Panc1 (cell line): ENCODE results near the gene MYO16. TPM values are rescaled to one million over a fixed set of nuclear protein-coding genes. Genes with fewer than 3 reads are reported as not detected.

ENCODE experiments used
- ATAC-seq: fragments of 200-7000 bp; cut with Tn5 transposase; 2 replicates; pipeline ENCODE4 v1.9.1; 2020; ENCODE audit warnings: mild to moderate bottlenecking, moderate library complexity
- BruUV-seq: library from RNA; stranded (reverse); fragments of 400-500 nt; replicated peaks from 2 replicates; lab custom pipeline; 2021; lab: Mats Ljungman, UMichigan
- CTCF ChIA-PET: fragments of 300-600 bp; sonication (Branson Sonifier 250); formaldehyde crosslinking; loops from one replicate; lab custom pipeline; 2022; ENCODE audit warnings: antibody characterized with exemption; lab: Charles Lee
- POLR2A ChIA-PET: fragments of 300-600 bp; sonication (Branson Sonifier 250); formaldehyde crosslinking; loops from one replicate; lab custom pipeline; 2022; ENCODE audit warnings: antibody characterized with exemption; lab: Charles Lee
- DNase-seq: peaks from one replicate; pipeline ENCODE4 v3.0.0-alpha.2; 2010; ENCODE audit warnings: low read depth, low spot score
- H3K27ac ChIP-seq: 2 replicates; pipeline ENCODE4 v1.5.1; 2011; ENCODE audit warnings: mild to moderate bottlenecking, low read length, inconsistent platforms
- H3K27me3 ChIP-seq: fragments of 200-500 bp; sonication (Bioruptor generic); 2 replicates; pipeline ENCODE4 v1.6.0; 2014; ENCODE audit warnings: low read length, inconsistent platforms; ENCODE audit not compliant: control insufficient read depth, insufficient read depth
- H3K36me3 ChIP-seq: fragments of 200-500 bp; sonication (Bioruptor generic); 2 replicates; pipeline ENCODE4 v1.5.1; 2014; ENCODE audit warnings: inconsistent platforms, mild to moderate bottlenecking, low read length, moderate library complexity; ENCODE audit not compliant: control insufficient read depth, insufficient read depth
- H3K4me1 ChIP-seq: 2 replicates; pipeline ENCODE4 v1.5.1; 2011; ENCODE audit warnings: inconsistent platforms, mild to moderate bottlenecking, low read length, moderate library complexity; ENCODE audit not compliant: control insufficient read depth, insufficient read depth
- H3K4me3 ChIP-seq, 2 experiments: 2 replicates each; pipeline ENCODE4 v1.5.1; 2011 to 2012; ENCODE audit warnings: low read depth in 2 of 2, low read length in 2 of 2, mild to moderate bottlenecking in 2 of 2, inconsistent platforms in 1 of 2, moderate library complexity in 1 of 2
- H3K9me3 ChIP-seq: fragments of 200-500 bp; sonication (Bioruptor generic); 2 replicates; pipeline ENCODE4 v1.5.1; 2014; ENCODE audit warnings: low read depth, mild to moderate bottlenecking, inconsistent platforms, low read length, moderate library complexity; ENCODE audit not compliant: control insufficient read depth, insufficient read depth
- POLR2AphosphoS5 ChIP-seq: IDR thresholded peaks from 2 replicates; pipeline ENCODE4 v1.6.1; 2012; ENCODE audit warnings: mild to moderate bottlenecking, low read depth, low read length, moderate library complexity
- REST ChIP-seq, 2 experiments: IDR thresholded peaks; 2 replicates each; pipeline ENCODE4 v1.6.1; 2011 to 2012; ENCODE audit warnings: low read depth in 2 of 2, control low read depth in 1 of 2, low read length in 1 of 2, mild to moderate bottlenecking in 1 of 2, moderate library complexity in 1 of 2; ENCODE audit not compliant: insufficient read depth in 1 of 2
- SIN3A ChIP-seq: IDR thresholded peaks from 2 replicates; pipeline ENCODE4 v1.6.1; 2012; ENCODE audit warnings: low read depth, mild to moderate bottlenecking, low read length, moderate library complexity, borderline replicate concordance; ENCODE audit not compliant: insufficient read depth
- TCF7L2 ChIP-seq: IDR thresholded peaks from 2 replicates; pipeline ENCODE4 v1.6.1; 2011; ENCODE audit warnings: mild to moderate bottlenecking, low read depth, low read length, inconsistent platforms
- in situ Hi-C: cut with HindIII; loops from 2 replicates; pipeline ENCODE4 v1.10.0; 2016; ENCODE audit warnings: low sequenced_read_pairs, low pct_unique_long_range_greater_than_20kb
- intact Hi-C: fragments of 100-400 bp; cut with micrococcal nuclease; formaldehyde crosslinking; loops from one replicate; pipeline ENCODE4 v1.10.0; 2022; ENCODE audit not compliant: unreplicated experiment
- total RNA-seq: library from RNA; stranded (reverse); gene quantifications from one replicate; pipeline ENCODE4 v1.2.1, GENCODE V29; 2021; ENCODE audit not compliant: unreplicated experiment
- TF ChIP-seq, protein P1 (sequence below): fragments of 450-650 bp; IDR thresholded peaks from 2 replicates; pipeline ENCODE4 v1.5.1; 2017; ENCODE audit warnings: mild to moderate bottlenecking

Gene MYO16
- total RNA-seq, 1 experiment from 2014 or later, result 0.08 TPM

DNA sequence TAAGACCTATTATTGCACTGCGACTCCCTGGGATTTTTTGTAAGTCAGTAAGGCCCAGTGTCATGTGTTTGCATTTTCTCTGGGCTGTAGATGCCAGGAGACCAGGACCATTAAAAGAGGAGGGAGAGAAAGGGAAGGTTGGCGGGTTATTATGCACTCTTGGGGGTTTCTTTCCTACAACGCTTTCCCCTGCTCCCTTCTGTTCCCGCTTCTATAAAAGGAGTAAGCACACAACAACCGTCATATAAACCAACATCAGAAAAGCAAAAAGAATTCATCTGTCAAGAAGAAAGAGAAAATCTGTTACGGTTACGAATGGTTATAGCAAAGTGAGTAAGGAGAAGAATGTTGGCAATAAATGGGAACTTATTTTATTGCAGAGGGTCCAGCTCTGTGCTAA lies 615.2 kb downstream of the MYO16 start:
- DNase-seq, result no peak

DNA sequence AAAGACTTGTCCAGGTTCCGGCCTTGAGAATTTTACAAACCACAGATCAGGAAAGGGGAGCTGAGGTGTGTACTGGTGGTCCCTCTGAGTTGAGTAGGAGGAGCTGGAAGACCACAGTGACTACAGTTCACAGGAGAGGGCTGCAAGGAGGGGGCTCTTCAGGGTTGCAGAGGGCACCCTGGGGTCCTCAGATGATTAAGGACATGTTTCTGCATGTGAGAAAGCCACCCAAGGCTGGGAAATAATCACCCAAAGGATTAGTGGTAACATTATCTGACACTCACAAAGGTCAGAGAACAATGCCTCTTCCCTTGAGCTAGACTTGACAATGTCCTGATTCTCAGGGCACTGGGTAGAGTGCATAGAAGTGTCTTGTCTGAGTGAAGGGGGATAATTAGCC lies 616.6 kb downstream of the MYO16 start:
- in situ Hi-C loops, result no loop called here
- Histone ChIP-seq H3K36me3 (no peaks in the 10 kb centered on the region), H3K4me1 (peaks cover 12% of the 10 kb centered on the region), H3K9me3 (no peaks in the 10 kb centered on the region; the same call in 1 of the 2 replicates), H3K4me3 (no peak overlapping the region), H3K27me3 (no peaks in the 10 kb centered on the region), H3K27ac (0 out of 2 replicates have a peak overlapping the region, but pooled peaks have one; percentile 39)
- no peak for DNase-seq
- no peak for TF ChIP-seq TCF7L2
- TF ChIP-seq POLR2AphosphoS5, result no peak
- TF ChIP-seq REST (IDR thresholded peaks at IDR 0.05; ENCODE audit: insufficient read depth in 1 of 2, low read depth in 2 of 2, low read length in 1 of 2), result no peak
- no peak for TF ChIP-seq SIN3A
- TF ChIP-seq, protein P1, sequence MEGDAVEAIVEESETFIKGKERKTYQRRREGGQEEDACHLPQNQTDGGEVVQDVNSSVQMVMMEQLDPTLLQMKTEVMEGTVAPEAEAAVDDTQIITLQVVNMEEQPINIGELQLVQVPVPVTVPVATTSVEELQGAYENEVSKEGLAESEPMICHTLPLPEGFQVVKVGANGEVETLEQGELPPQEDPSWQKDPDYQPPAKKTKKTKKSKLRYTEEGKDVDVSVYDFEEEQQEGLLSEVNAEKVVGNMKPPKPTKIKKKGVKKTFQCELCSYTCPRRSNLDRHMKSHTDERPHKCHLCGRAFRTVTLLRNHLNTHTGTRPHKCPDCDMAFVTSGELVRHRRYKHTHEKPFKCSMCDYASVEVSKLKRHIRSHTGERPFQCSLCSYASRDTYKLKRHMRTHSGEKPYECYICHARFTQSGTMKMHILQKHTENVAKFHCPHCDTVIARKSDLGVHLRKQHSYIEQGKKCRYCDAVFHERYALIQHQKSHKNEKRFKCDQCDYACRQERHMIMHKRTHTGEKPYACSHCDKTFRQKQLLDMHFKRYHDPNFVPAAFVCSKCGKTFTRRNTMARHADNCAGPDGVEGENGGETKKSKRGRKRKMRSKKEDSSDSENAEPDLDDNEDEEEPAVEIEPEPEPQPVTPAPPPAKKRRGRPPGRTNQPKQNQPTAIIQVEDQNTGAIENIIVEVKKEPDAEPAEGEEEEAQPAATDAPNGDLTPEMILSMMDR, result no peak
- no TSS peak for BruUV-seq
- ChIA-PET CTCF (no interaction called here), POLR2A (no interaction called here)
- intact Hi-C loops, result no loop called here
- ATAC-seq, result no peak

More for the DNA sequence above, 615.2 kb downstream of the MYO16 start:
- peak overlapping the region; percentile 92 for H3K27ac ChIP-seq
- ChIA-PET CTCF (no interaction called here), POLR2A (no interaction called here)
- H3K4me1 ChIP-seq, result peaks cover 12% of the 10 kb centered on the region
- intact Hi-C loops (no loop called here), in situ Hi-C loops (no loop called here)
- ATAC-seq, result no peak
- H3K9me3 ChIP-seq, result no peaks in the 10 kb centered on the region; the same call in 1 of the 2 replicates
- no peaks in the 10 kb centered on the region; the same call in 1 of the 2 replicates for H3K36me3 ChIP-seq
- H3K4me3 ChIP-seq, result no peak overlapping the region
- no peak for TF ChIP-seq TCF7L2
- TF ChIP-seq SIN3A, result no peak
- TF ChIP-seq REST (IDR thresholded peaks at IDR 0.05; ENCODE audit: insufficient read depth in 1 of 2, low read depth in 2 of 2, low read length in 1 of 2), result no peak
- TF ChIP-seq, protein P1, result no peak
- TF ChIP-seq POLR2AphosphoS5, result no peak
- no TSS peak for BruUV-seq
- H3K27me3 ChIP-seq, result no peaks in the 10 kb centered on the region
